HL-60/S4 treated with retinoic acid at 250 ng/mL for 4 days and 3 days (cell line): ENCODE measurements around the gene UBXN2A.
"Not testable (repeated sequence)": the region's sequence is repeated elsewhere in the genome, so short reads cannot be mapped to it uniquely, and the experiment has no call there.

Experiments used
- in situ Hi-C: fragments of 300-500 bp; cut with MboI; formaldehyde crosslinking; loops from 2 replicates; pipeline ENCODE4 v1.7.0; 2022; ENCODE audit warnings: low sequenced_read_pairs

UBXN2A gene

DNA sequence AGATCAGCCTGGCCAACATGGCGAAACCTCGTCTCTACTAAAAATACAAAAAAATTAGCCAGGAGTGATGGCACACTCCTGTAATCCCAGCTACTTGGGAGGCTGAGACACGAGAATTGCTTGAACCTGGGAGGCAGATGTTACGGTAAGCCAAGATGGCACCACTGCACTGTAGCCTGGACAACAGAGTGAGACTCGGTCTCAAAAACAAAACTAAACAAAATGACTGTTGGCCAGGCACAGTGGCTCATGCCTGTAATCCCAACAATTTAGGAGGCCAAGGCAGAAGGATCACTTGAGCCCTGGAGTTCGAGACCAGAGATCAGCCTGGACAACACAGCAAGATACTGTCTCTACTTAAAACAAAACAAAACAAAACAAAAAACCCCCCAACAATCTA lies 102.9 kb downstream of the UBXN2A start:
- in situ Hi-C loops, result not testable (repeated sequence)

DNA sequence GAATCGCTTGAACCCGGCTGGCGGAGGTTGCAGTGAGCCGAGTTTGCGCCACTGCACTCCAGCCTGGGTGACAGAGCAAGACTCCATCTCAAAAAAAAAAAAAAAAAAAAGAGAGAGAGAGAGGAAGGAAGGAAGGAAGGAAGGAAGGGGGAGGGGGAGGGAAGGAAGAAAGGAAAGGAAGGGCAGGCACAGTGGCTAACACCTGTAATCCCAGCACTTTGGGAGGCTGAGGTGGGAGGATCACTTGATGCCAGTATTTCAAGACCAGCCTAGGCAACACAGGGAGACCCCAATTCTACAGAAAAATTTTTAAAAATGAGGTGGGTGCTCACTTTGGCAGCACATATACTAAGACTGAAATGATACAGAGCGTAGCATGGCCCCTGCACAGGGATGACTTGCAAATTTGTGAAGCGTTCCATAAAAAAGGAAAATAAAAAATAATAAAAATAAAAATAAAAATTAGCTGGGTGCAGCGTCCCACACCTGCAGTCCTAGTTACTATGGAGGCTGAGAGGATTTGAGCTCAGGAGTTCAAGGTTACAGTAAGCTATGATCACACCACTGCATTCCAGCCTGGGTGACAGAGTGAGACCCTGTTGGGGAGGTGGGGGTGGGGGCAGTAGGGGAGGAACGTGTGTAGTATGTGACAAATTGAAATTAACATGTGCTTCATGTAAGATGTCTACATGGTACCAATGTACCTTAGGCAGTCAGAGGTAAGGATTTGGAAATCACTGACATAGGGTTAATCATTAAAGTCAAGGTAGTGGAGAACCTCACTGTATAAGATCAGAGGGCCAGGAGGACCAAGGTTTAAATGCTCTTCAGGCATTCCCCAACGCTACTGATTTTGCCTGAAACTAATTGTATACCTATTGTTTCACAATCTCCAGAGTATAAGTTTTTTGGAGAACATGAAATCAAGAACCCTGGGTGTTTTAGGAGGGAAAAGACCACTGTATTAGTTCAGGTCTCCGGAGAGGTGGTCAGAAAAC lies 105.5 kb downstream of the UBXN2A start:
- in situ Hi-C loops, result no loop called here

DNA sequence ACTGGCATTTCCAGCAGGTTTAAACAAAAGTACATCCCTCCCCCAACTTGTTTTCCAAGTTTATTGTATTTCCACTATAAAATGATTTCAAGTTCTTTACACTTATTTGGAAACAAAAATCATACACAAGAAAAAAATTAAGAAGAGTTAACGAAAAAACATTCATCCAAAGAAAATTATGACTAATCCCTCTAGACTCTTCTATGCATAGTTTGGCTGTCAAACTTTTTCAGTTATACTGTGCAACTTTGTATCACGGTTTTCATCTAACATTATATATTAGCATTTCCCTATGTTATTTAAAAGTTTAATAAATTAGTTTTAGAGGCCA lies 106.3 kb downstream of the UBXN2A start:
- in situ Hi-C loops, result no loop called here

DNA sequence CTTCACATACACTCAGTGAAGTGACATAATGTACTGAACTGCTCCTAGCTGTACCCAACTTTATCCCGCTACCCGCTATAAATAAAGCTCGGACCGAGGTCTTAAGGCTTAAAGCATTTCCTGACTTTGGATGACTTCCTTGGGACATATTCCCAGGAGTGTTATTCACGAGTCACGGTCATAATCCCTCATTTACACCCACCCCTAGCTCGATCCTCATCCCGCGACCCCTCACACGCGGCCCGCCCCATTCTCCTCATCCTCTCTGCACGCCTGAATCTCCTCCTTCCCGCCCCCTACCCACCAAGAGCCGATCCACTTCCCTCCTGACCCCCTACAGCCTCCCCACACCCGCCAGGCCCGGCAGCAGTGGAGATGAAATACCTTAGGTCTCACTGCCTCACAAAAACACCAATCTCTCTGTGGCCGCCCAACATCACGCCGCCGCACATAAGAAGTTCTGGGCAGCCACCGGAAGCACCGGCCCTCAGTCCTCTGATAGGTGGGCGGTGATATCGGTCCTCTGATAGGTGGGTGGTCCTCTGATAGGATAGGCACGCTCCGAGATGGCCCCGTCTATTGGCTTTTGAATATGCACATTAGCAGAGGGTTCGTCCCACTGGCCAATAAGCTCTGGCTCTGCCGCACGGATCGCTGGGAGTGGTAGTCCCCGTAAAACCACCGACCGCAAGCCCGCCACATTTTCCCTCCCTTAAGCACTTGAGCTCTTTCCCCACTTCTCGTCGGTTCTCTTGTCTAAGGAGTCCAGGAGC lies 106.9 kb downstream of the UBXN2A start, which contains the start of gene WDCP:
Gene WDCP (minus strand): TSS at position 462 of the 773 bp plus-strand sequence. CDS start 7,897 bp downstream, outside the sequence.
- in situ Hi-C loops, result no loop called here

DNA sequence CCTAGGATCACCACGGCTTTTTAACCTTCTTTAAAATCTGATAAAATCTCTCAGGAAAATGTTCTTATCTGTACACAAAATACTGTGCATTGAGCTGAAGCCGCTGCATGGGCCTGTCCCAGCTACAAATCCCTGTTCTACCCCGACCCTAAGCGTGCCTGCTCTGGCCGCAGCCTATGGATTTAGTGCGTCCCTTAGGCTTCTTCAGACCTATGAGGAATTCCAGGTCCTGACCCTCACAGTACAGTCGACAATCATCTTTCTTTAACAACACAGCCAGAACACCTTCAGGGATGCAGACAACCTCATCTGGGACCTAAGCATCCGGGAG lies 107.4 kb downstream of the UBXN2A start:
- in situ Hi-C loops, result no loop called here

DNA sequence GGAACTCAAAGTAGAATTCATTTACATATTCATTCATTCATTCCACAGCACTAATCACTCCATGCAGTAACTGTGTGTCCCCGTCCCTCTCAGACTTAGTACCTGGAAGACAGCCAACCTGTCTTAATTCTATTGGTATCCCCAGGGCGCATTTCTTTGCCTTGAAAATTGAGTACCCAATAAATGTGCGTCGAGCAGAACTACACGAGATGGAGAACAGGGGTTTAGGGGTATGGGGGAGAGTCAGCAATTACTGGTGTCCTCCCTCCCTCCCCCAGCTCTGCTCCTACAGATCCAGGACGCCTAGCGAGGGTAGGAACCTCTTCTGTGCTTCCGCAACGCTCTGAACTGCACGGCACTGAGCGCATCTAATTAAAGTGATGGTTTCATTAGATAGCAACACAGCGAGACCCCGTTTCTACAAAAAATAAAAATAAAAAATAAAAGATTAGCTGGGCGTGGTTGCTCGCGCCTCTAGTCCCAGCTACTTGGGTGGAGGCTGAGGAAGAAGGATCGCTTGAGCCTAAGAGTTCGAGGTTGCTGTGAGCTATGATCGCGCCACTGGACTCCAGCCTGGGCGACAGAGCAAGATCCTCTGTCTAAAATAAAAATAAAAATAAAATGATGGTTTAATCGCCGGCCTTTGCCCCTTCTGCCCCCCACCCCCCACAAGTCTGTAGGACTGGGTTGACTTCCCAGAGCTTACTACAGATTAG lies 108.7 kb downstream of the UBXN2A start:
- in situ Hi-C loops, result no loop called here

DNA sequence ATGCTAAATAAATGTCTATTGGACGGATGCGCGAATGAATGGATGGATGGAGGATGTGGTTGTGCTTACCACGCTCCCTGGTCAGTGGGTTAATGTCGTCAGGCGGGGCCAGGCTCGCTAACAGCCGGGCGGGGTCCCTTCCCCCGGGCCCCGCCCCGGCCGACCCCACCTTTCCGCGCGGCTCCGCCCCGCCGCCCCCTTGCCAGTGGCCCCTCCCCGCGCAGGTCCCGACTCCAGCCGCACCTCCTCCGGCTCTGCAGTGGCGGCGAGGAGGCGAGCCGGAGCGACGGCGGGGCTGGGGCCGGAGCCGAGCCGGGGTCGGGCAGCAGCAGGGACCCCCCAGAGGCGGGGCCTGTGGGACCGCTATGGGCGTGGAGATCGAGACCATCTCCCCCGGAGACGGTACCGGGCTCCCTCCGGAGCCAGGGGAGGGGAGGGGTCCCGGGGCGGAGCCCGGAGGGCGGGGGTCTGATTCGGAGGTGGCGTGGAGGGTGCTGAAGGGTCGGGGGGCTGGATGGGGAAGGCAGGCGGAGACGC lies 109.3 kb downstream of the UBXN2A start, which contains the start of gene FKBP1B:
Gene FKBP1B (plus strand): TSS at position 257 of the 537 bp plus-strand sequence. CDS start 109 bp downstream, at position 366.
- in situ Hi-C loops, result no loop called here

DNA sequence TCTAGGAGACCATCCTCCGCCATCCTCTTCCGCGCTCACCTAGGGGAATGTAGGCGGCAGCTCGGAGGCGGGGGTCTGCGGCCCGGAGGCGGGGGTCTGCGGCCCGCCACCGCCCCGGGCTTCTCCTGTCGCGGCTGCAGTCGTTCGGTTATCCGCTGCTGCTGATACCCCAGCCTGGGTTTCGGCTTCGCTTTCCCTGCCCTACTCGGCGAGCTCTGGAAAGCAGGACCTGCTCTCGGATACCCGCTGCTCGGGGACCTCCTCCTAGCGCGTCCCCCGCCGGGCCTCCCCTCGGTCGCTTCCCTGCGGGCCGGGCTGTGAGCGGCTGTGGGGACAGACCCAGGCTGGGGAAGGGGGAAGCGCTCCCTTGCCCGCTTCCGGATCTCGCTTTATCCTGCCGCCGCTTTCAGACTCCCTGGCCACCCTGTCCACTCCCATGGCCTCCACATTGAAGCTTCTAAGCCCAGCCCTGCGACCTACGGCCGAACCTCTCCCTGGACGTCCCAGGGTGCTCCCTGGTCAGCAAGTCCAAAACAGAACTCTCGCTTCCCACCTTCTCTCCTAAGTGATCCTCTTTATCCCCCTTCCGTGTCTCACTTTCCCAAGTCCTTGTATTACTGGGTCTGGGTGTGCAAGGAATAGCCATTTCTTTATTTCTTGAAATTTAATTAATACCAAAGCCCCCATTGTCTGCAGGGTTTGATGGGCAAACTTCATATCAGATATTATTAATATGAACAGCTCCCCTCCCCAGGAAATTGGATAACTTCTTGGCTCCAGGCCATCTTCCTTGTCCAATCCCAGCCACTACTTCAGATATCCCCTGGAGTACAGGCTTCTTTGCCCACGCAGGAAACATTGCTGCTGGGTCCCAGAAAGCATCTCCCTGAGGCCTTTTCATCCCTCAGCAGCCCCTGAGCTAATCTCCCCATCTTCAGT lies 110.0 kb downstream of the UBXN2A start:
- in situ Hi-C loops, result no loop called here

DNA sequence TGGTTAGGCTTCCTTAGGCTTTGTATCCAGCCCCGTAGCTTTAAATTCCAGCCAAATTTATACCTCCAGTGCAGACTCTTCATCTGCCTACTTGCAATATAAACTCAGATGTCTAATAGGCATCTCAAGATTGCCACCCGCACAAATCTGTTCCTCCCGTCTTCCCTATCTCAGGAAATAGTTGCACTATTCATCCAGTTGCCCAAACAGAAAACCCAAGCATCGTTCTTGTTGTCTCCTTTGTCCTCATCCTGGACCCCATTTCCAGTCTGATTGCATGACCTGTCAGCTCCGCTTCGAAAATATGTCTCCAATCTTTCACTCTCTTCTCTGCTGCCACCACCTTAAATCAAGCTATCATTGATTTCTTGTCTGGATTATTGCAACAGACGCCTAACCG lies 111.6 kb downstream of the UBXN2A start:
- in situ Hi-C loops, result no loop called here

DNA sequence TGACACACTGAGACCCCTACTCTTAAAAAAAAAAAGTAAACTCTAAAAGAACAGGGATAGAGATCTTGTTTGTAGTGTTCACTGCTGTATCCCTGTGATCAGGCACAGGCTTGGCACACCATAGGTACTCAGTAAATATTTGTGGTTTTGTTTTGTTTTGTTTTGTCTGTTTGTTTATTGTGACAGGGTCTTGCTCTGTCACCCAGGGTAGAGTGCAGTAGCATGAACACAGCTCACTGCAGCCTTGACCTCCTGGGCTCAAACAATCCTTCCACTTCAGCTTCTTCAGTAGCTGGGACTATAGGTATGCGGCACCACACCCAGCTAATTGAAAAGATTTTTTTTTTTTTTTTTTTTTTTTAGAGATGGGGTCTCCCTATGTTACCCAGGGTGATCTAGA lies 112.7 kb downstream of the UBXN2A start:
- in situ Hi-C loops, result no loop called here
